ENCODE data around the gene PRKCB.

The PRKCB gene

DNA sequence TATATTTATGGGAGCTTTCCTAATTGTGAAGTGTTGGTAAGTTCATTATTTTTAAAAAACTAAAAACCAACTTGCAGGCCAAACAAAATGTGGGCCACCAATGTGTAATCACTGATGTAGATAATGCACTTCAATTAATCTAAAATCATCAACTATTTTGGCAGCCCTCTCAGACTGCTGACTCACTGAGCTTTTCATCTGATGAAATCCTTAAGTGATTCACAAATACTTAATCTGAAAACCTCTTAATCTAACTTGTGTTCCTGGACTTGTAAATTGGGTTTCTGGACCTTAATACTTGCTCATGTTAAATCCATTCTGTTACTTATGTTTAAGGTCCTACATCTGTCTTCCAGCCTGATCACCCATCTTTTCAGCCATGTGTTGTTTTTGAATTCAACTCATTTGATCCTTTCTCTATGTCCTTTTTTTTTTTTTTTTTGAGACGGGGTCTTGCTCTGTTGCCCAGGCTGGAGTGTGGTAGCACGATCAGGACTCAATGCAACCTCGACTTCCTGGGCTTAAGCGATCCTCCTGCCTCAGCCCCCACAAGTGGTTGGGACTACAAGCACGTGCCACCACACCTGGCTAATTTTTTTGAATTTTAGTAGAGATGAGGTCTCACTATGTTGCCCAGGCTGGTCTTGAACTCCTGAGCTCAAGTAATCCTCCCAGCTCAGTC is 39.0 kb downstream of the PRKCB start:
- Histone ChIP-seq H3K27ac (no peak overlapping the region), H3K4me3 (no peak overlapping the region)
- DNase-seq (ENCODE audit: low spot score), result no peak
- TF ChIP-seq, protein P1, sequence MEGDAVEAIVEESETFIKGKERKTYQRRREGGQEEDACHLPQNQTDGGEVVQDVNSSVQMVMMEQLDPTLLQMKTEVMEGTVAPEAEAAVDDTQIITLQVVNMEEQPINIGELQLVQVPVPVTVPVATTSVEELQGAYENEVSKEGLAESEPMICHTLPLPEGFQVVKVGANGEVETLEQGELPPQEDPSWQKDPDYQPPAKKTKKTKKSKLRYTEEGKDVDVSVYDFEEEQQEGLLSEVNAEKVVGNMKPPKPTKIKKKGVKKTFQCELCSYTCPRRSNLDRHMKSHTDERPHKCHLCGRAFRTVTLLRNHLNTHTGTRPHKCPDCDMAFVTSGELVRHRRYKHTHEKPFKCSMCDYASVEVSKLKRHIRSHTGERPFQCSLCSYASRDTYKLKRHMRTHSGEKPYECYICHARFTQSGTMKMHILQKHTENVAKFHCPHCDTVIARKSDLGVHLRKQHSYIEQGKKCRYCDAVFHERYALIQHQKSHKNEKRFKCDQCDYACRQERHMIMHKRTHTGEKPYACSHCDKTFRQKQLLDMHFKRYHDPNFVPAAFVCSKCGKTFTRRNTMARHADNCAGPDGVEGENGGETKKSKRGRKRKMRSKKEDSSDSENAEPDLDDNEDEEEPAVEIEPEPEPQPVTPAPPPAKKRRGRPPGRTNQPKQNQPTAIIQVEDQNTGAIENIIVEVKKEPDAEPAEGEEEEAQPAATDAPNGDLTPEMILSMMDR (IDR thresholded peaks at IDR 0.05), result no peak

DNA sequence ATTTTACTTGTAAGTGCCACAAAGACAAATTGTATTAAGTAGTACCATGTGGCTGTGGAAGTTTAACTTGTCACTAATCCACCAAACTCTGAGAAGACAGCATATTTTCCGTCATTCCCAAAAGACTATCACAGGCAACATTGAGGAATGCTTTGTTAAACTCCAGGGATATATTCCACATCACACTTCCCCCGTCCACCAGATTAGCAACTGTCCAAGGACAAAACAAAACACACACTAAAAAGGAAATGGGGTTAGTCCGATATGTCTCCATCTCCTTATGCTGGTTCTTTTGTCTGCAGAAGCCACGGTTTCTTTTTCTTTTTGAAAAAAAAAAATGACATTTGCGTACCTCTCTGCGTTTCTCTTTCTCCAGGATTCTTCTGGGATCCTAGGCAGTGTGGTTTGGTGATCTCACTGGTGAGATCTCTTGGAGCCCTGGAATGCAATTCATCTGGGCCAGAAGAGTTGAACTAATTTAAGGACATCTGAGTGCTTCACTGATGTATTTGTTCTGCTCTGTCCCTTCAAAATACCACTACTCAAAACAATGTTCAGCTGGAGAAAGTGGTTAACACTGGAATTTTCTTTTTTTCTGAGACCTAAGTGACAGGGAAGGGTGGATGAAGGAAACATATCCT is 40.6 kb downstream of the PRKCB start:
- Histone ChIP-seq H3K27ac (no peak overlapping the region), H3K4me3 (no peak overlapping the region)
- TF ChIP-seq, protein P1 (IDR thresholded peaks at IDR 0.05), result no peak
- no peak for DNase-seq (ENCODE audit: low spot score)

DNA sequence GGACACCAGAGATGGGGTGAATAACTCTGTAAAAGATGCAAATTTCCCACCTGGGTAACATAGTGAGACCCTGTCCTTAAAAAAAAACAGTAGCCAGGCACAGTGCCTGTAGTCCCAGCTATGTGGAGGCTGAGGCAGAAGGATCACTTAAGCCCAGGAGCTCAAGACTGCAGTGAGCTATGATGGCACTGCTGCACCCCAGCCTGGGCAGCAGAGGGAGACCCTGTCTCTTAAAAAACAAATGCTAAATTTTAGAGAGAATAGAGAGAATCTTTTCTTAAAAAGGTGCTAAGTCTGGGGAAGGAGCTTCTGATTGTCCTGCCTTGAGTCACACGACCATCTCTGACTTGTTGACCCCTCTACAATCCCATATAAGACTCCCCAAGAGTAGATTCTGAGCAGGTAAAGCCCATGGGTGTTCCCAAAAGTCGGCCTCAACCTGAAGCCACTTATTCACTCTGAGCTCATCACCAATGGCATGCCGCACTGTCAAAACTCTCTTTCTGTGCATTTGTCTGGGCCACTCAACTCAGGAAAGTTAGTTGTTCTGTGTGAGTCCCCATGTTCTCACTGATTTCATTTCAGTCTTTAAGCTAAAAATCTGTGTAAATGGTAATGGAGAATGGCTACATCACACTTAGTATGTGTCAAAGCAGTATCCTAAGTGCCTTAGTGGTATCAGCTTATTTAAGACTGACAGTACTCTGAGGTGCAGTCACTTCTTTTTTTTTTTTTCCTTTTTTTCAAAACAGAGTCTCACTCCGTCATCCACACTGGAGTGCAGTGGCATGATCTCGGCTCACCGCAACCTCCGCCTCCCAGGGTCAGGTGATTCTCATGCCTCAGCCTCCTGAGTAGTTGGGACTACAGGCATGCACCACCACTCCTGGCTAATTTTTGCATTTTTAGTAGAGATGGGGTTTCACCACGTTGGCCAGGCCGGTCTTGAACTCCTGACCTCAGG is 41.6 kb downstream of the PRKCB start:
- DNase-seq (ENCODE audit: low spot score), result no peak
- H3K27ac ChIP-seq, result no peak overlapping the region
- TF ChIP-seq, protein P1 (IDR thresholded peaks at IDR 0.05), result no peak

DNA sequence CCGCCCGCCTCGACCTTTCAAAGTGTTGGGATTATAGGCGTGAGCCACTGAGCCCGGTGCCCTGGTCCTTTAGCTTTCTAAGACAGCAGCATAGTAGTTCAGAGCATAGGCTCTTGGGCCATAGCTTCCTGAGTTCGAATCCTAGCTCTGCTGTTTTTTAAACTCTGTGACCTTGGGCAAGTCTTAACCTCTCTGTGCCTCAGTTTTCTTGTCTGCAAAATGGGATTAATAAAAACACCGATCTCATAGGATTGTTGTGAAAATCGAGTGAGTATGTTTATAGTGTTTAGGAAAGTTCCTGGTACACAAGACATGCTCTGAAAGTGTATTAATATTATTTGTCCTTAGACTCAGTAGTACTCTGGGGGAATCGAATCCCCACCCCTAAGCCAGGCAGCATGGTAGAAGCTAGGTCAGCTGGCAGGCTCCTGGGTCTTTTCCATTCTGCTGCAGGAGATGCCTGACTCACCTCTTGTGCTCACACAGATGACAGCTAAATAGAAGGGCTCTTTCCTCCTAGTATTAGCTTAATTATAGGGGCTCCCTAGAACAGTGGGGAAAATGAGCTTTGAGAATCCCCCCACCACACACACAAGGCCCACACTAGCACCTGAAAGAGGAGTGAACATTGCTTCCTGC is 44.1 kb downstream of the PRKCB start:
- TF ChIP-seq, protein P1 (IDR thresholded peaks at IDR 0.05), result no peak
- DNase-seq (ENCODE audit: low spot score), result no peak
- no peak overlapping the region for H3K27ac ChIP-seq
- H3K4me3 ChIP-seq, result no peak overlapping the region

More for the DNA sequence above, 41.6 kb downstream of the PRKCB start:
- no peak overlapping the region for H3K4me3 ChIP-seq

DNA sequence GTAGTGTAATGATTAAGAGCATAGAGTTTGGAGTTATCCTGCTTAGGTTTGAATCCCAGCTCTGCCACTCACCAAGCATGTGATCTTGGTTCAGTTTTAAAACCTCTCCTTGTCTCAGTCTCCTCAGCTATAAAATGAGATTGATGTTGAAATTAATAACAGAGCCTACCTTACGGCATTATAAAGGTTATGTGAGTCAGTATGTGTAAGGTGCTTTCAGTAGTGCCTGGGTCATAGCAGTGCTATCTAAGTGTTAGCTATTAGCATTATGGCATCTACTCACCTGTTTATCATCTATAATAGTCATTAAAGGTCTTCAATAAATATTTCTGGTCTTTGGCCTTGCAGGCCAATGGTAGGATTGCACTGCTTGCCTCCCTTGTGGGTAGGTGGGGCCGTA is 53.4 kb downstream of the PRKCB start:
- TF ChIP-seq, protein P1 (IDR thresholded peaks at IDR 0.05), result no peak
- no peak for DNase-seq (ENCODE audit: low spot score)
- H3K4me3 ChIP-seq, result no peak overlapping the region
- no peak overlapping the region for H3K27ac ChIP-seq

DNA sequence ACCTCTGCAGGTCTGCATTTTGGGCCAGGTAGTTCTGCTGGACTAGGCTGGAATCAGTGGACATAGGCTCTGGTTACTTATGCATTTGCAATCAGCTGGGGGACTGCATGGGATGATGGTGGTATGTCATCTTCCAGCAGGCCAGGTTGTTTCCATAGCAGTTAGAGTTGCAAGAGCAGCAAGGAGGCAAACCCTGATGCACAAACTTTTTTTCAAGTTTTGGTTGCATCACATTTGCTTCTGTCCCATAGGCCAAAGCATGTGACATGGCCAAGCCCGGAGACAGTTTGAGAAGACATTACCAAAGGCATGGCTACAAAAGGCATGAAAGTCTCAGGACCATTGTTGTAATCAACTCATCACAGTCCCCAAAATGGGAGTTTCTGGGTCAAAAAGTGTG is 58.2 kb downstream of the PRKCB start:
- Histone ChIP-seq H3K27ac (no peak overlapping the region), H3K4me3 (no peak overlapping the region)
- no peak for DNase-seq (ENCODE audit: low spot score)

More for the DNA sequence above, 58.2 kb downstream of the PRKCB start:
- TF ChIP-seq, protein P1 (IDR thresholded peaks at IDR 0.05), result no peak
